H9 (cell line): Measurements from ENCODE around the gene SLC2A9. TPM values are rescaled to one million over a fixed set of nuclear protein-coding genes. Genes with fewer than 3 reads are reported as not detected.

Experiments
- DNase-seq: peaks from one replicate; pipeline ENCODE4 v3.0.0-alpha.2; 2017
- H2AFZ ChIP-seq: one replicate; pipeline ENCODE4 v1.6.1; 2013; ENCODE audit warnings: mild to moderate bottlenecking, low read length, control low read depth, moderate library complexity
- H2AK5ac ChIP-seq: 2 replicates; pipeline ENCODE4 v1.6.1; 2013; ENCODE audit warnings: low read length, control low read depth, mixed read lengths; ENCODE audit not compliant: insufficient read length
- H2BK120ac ChIP-seq: one replicate; pipeline ENCODE4 v1.6.1; 2013; ENCODE audit warnings: low read depth, mild to moderate bottlenecking, low read length, control low read depth, inconsistent platforms; ENCODE audit not compliant: poor library complexity, severe bottlenecking
- H2BK12ac ChIP-seq: 2 replicates; pipeline ENCODE4 v1.6.1; 2013; ENCODE audit warnings: low read length, control low read depth, mixed read lengths, low read depth; ENCODE audit not compliant: insufficient read length
- H2BK15ac ChIP-seq: 2 replicates; pipeline ENCODE4 v1.6.1; 2013; ENCODE audit warnings: low read depth, low read length, control low read depth
- H2BK20ac ChIP-seq: one replicate; pipeline ENCODE4 v1.6.1; 2013; ENCODE audit warnings: low read depth, mild to moderate bottlenecking, low read length, control low read depth, inconsistent platforms; ENCODE audit not compliant: poor library complexity, severe bottlenecking
- H2BK5ac ChIP-seq: 2 replicates; pipeline ENCODE4 v1.6.1; 2013; ENCODE audit warnings: low read length, control low read depth, mixed read lengths; ENCODE audit not compliant: insufficient read length
- H3K14ac ChIP-seq: 2 replicates; pipeline ENCODE4 v1.6.1; 2013; ENCODE audit warnings: low read length, control low read depth; ENCODE audit not compliant: insufficient read depth
- H3K18ac ChIP-seq: 2 replicates; pipeline ENCODE4 v1.6.1; 2013; ENCODE audit warnings: low read depth, mild to moderate bottlenecking, mixed read lengths, low read length, control low read depth; ENCODE audit not compliant: insufficient read length
- H3K23ac ChIP-seq: 2 replicates; pipeline ENCODE4 v1.6.1; 2013; ENCODE audit warnings: low read length, control low read depth, mixed read lengths, low read depth; ENCODE audit not compliant: insufficient read length
- H3K23me2 ChIP-seq: 2 replicates; pipeline ENCODE4 v1.6.1; 2013; ENCODE audit warnings: low read depth, mild to moderate bottlenecking, mixed read lengths, low read length, control low read depth; ENCODE audit not compliant: insufficient read length, poor library complexity, severe bottlenecking
- H3K27ac ChIP-seq: 2 replicates; pipeline ENCODE4 v1.5.1; 2013; ENCODE audit warnings: low read length, control low read depth, mixed read lengths, low read depth; ENCODE audit not compliant: insufficient read length
- H3K27me3 ChIP-seq: 2 replicates; pipeline ENCODE4 v1.6.1; 2013; ENCODE audit warnings: low read length, control low read depth, inconsistent platforms; ENCODE audit not compliant: insufficient read depth
- H3K4ac ChIP-seq: 2 replicates; pipeline ENCODE4 v1.6.1; 2013; ENCODE audit warnings: low read depth, mild to moderate bottlenecking, control low read depth, inconsistent platforms, low read length, moderate library complexity
- H3K4me1 ChIP-seq: 2 replicates; pipeline ENCODE4 v1.6.1; 2013; ENCODE audit warnings: low read length, control low read depth, inconsistent platforms; ENCODE audit not compliant: insufficient read depth
- H3K4me2 ChIP-seq: 2 replicates; pipeline ENCODE4 v1.6.1; 2013; ENCODE audit warnings: low read length, control low read depth, mixed read lengths; ENCODE audit not compliant: insufficient read length, insufficient read depth
- H3K56ac ChIP-seq: 2 replicates; pipeline ENCODE4 v1.6.1; 2013; ENCODE audit warnings: low read depth, mild to moderate bottlenecking, mixed read lengths, low read length, control low read depth; ENCODE audit not compliant: insufficient read length
- H3K79me1 ChIP-seq: 2 replicates; pipeline ENCODE4 v1.6.1; 2013; ENCODE audit warnings: low read depth, mild to moderate bottlenecking, moderate library complexity, low read length, control low read depth, inconsistent platforms; ENCODE audit not compliant: insufficient read depth, poor library complexity, severe bottlenecking
- H3K79me2 ChIP-seq: 2 replicates; pipeline ENCODE4 v1.6.1; 2013; ENCODE audit warnings: low read length, control low read depth, inconsistent platforms; ENCODE audit not compliant: insufficient read depth
- H3K9ac ChIP-seq: 2 replicates; pipeline ENCODE4 v1.6.1; 2013; ENCODE audit warnings: low read length, control low read depth, mixed read lengths; ENCODE audit not compliant: insufficient read length; ENCODE audit errors: extremely low read depth
- H3K9me3 ChIP-seq: one replicate; pipeline ENCODE4 v1.6.1; 2013; ENCODE audit warnings: low read depth, low read length, inconsistent platforms; ENCODE audit not compliant: control insufficient read depth
- H3T11ph ChIP-seq: one replicate; pipeline ENCODE4 v1.6.1; 2013; ENCODE audit warnings: mild to moderate bottlenecking, low read length, control low read depth, inconsistent platforms
- H4K20me1 ChIP-seq: one replicate; pipeline ENCODE4 v1.6.1; 2013; ENCODE audit not compliant: control insufficient read depth, insufficient read length, insufficient read depth
- H4K5ac ChIP-seq: 2 replicates; pipeline ENCODE4 v1.6.1; 2013; ENCODE audit warnings: low read depth, mild to moderate bottlenecking, mixed read lengths, low read length, control low read depth; ENCODE audit not compliant: insufficient read length
- H4K8ac ChIP-seq: replicated peaks from 2 replicates; pipeline ENCODE4 v1.6.1; 2013; ENCODE audit warnings: low read length, control low read depth, mixed read lengths, low read depth; ENCODE audit not compliant: insufficient read length
- H4K91ac ChIP-seq: 2 replicates; pipeline ENCODE4 v1.6.1; 2013; ENCODE audit warnings: low read depth, mild to moderate bottlenecking, moderate library complexity, mixed read lengths, low read length, control low read depth; ENCODE audit not compliant: insufficient read length
- H3K27ac Mint-ChIP-seq, 3 experiments: 2 replicates in 2 of 3; 3 replicates in 1 of 3; pipeline ENCODE4 v1.8.0; 2020 to 2021; ENCODE audit warnings: mixed read lengths in 3 of 3, mild to moderate bottlenecking in 1 of 3, moderate library complexity in 1 of 3
- H3K27me3 Mint-ChIP-seq: 2 replicates; pipeline ENCODE4 v1.8.0; 2021; ENCODE audit warnings: low read depth, mild to moderate bottlenecking, moderate library complexity, mixed read lengths
- H3K36me3 Mint-ChIP-seq, 3 experiments: 2 replicates in 2 of 3; 3 replicates in 1 of 3; pipeline ENCODE4 v1.8.0; 2020 to 2021; ENCODE audit warnings: low read depth in 3 of 3, mixed read lengths in 3 of 3; ENCODE audit not compliant: insufficient read depth in 1 of 3
- H3K4me1 Mint-ChIP-seq, 2 experiments: 2 replicates each; pipeline ENCODE4 v1.8.0; 2020; ENCODE audit warnings: mixed read lengths in 2 of 2
- H3K4me3 Mint-ChIP-seq, 2 experiments: 2 replicates in 1 of 2; 3 replicates in 1 of 2; pipeline ENCODE4 v1.8.0; 2020 to 2021; ENCODE audit warnings: mild to moderate bottlenecking in 2 of 2, mixed read lengths in 2 of 2, moderate library complexity in 1 of 2
- H3K9me3 Mint-ChIP-seq, 2 experiments: 2 replicates in 1 of 2; 3 replicates in 1 of 2; pipeline ENCODE4 v1.8.0; 2020; ENCODE audit warnings: mild to moderate bottlenecking in 2 of 2, mixed read lengths in 2 of 2, moderate library complexity in 1 of 2
- CTCF ChIP-seq: fragments of 200-600 bp; sonication (generic); conservative IDR thresholded peaks from 3 replicates; pipeline ENCODE4 v1.8.0; 2021; ENCODE audit warnings: antibody characterized with exemption, mild to moderate bottlenecking
- WGBS: extraction: QIAGEN DNeasy Blood & Tissue Kit; methylation state at CpG from one replicate; pipeline ENCODE4 v1.1.7; 2013; ENCODE audit warnings: missing lambda C conversion rate, low lambda C conversion rate, mixed read lengths; ENCODE audit not compliant: insufficient read length; ENCODE audit errors: extremely low coverage; 5-methylcytosine and 5-hydroxymethylcytosine counted together
- total RNA-seq: library from RNA; stranded (reverse); gene quantifications from 2 replicates; pipeline ENCODE4 v1.2.1, GENCODE V29; 2021

SLC2A9 gene
- total RNA-seq, 1 experiment from 2014 or later: 0.79 TPM

GRCh38 chr4:10020106-10020505 lies 1.2 kb downstream of the SLC2A9 start:
- Histone ChIP-seq H2BK20ac (no peak overlapping the region), H3T11ph (no peak overlapping the region), H2BK120ac (no peak overlapping the region), H3K79me2 (no peaks in the 10 kb centered on the region), H3K18ac (no peak overlapping the region), H3K4ac (no peak overlapping the region), H3K79me1 (no peaks in the 10 kb centered on the region), H2BK5ac (no peak overlapping the region), H4K20me1 (no peaks in the 10 kb centered on the region), H3K4me1 (no peaks in the 10 kb centered on the region), H2BK15ac (no peak overlapping the region), H4K91ac (no peak overlapping the region), H3K27ac (no peak overlapping the region), H3K9ac (no peak overlapping the region), H3K27me3 (no peaks in the 10 kb centered on the region), H3K9me3 (no peaks in the 10 kb centered on the region), H3K4me2 (no peak overlapping the region), H3K23ac (no peak overlapping the region), H3K14ac (no peak overlapping the region), H3K56ac (no peak overlapping the region), H2AFZ (no peak overlapping the region), H2BK12ac (no peak overlapping the region), H4K8ac (no peak overlapping the region), H2AK5ac (no peak overlapping the region), H3K23me2 (no peaks in the 10 kb centered on the region), H4K5ac (no peak overlapping the region)
- H3K9me3 Mint-ChIP-seq: no peaks in the 10 kb centered on the region; a peak in 1 of 5 replicates
- no peak for TF ChIP-seq CTCF
- H3K27ac Mint-ChIP-seq: no peak overlapping the region
- no peaks in the 10 kb centered on the region for H3K36me3 Mint-ChIP-seq
- WGBS: no CpG with 5 or more reads among the region's 6 CpGs
- DNase-seq: no peak
- peaks cover 47% of the 10 kb centered on the region for H3K27me3 Mint-ChIP-seq
- H3K4me1 Mint-ChIP-seq: peaks cover 9 to 11% of the 10 kb centered on the region in 2 experiments
- H3K4me3 Mint-ChIP-seq: no peak overlapping the region; a peak in 1 of 5 replicates
